SK-N-SH treated with all-trans-retinoic acid at 6 μM for 48 hours (cell line): Measurements from ENCODE around the gene RGS4.
A peak's percentile ranks its signal among the peaks of the same experiment; 100 is the strongest.

Experiments used
- ATAC-seq: fragments of 200-7000 bp; cut with Tn5 transposase; 3 replicates; pipeline ENCODE4 v1.9.1; 2020; ENCODE audit warnings: mild to moderate bottlenecking, moderate library complexity
- BACH2 ChIP-seq: fragments of 250-450 bp; sonication (Bioruptor Pico); IDR thresholded peaks from 2 replicates; pipeline ENCODE4 v1.9.0; 2021; ENCODE audit warnings: mild to moderate bottlenecking, borderline replicate concordance
- CREB5 ChIP-seq: fragments of 250-450 bp; sonication (Bioruptor Pico); IDR thresholded peaks from 2 replicates; pipeline ENCODE4 v1.5.1; 2020; ENCODE audit warnings: low read depth, mild to moderate bottlenecking, moderate library complexity
- CSDC2 ChIP-seq: fragments of 250-450 bp; sonication (Bioruptor Pico); IDR thresholded peaks from 2 replicates; pipeline ENCODE4 v1.5.0; 2020; ENCODE audit warnings: mild to moderate bottlenecking, moderate library complexity
- CSRNP3 ChIP-seq: fragments of 250-450 bp; sonication (Bioruptor Pico); IDR thresholded peaks from 2 replicates; pipeline ENCODE4 v1.5.1; 2021; ENCODE audit warnings: mild to moderate bottlenecking, moderate library complexity
- ESRRG ChIP-seq: fragments of 250-450 bp; sonication (Bioruptor Pico); IDR thresholded peaks from 2 replicates; pipeline ENCODE4 v1.6.1; 2021; ENCODE audit warnings: mild to moderate bottlenecking
- GLIS3 ChIP-seq: fragments of 250-450 bp; sonication (Bioruptor Pico); IDR thresholded peaks from 2 replicates; pipeline ENCODE4 v1.5.0; 2020; ENCODE audit warnings: mild to moderate bottlenecking, moderate library complexity
- ISL1 ChIP-seq: fragments of 250-450 bp; sonication (Bioruptor Pico); IDR thresholded peaks from 2 replicates; pipeline ENCODE4 v2.1.2; 2022; ENCODE audit warnings: mild to moderate bottlenecking, moderate library complexity
- OSR1 ChIP-seq: fragments of 250-450 bp; sonication (Bioruptor Pico); IDR thresholded peaks from 2 replicates; pipeline ENCODE4 v1.8.0; 2022; ENCODE audit warnings: moderate library complexity, mild to moderate bottlenecking, inconsistent platforms
- POU6F1 ChIP-seq: fragments of 250-450 bp; sonication (Bioruptor Pico); IDR thresholded peaks from 2 replicates; pipeline ENCODE4 v1.8.0; 2021; ENCODE audit warnings: low read depth, mild to moderate bottlenecking, moderate library complexity, borderline replicate concordance
- PPARA ChIP-seq: fragments of 250-450 bp; sonication (Bioruptor Pico); IDR thresholded peaks from 2 replicates; pipeline ENCODE4 v1.5.0; 2020; ENCODE audit warnings: mild to moderate bottlenecking, borderline replicate concordance
- SNAI2 ChIP-seq: fragments of 250-450 bp; sonication (Bioruptor Pico); IDR thresholded peaks from 2 replicates; pipeline ENCODE4 v1.5.0; 2020; ENCODE audit warnings: mild to moderate bottlenecking, moderate library complexity
- ZC3H10 ChIP-seq: fragments of 250-450 bp; sonication (Bioruptor Pico); IDR thresholded peaks from 2 replicates; pipeline ENCODE4 v1.5.1; 2021; ENCODE audit warnings: mild to moderate bottlenecking, moderate library complexity
- ZFP3 ChIP-seq: fragments of 250-450 bp; sonication (Bioruptor Pico); IDR thresholded peaks from 2 replicates; pipeline ENCODE4 v1.5.0; 2020; ENCODE audit warnings: mild to moderate bottlenecking, moderate library complexity
- ZFP30 ChIP-seq: fragments of 450-650 bp; formaldehyde crosslinking; IDR thresholded peaks from 2 replicates; pipeline ENCODE4 v1.5.0; 2022; ENCODE audit warnings: mild to moderate bottlenecking, moderate library complexity
- ZNF565 ChIP-seq: fragments of 450-650 bp; formaldehyde crosslinking; conservative IDR thresholded peaks from 2 replicates; pipeline ENCODE4 v1.5.0; 2020; ENCODE audit warnings: low read depth, mild to moderate bottlenecking, moderate library complexity
- ZNF70 ChIP-seq: fragments of 450-650 bp; formaldehyde crosslinking; IDR thresholded peaks from 2 replicates; pipeline ENCODE4 v1.5.0; 2020; ENCODE audit warnings: mild to moderate bottlenecking, moderate library complexity
- ZNF8 ChIP-seq: fragments of 450-650 bp; formaldehyde crosslinking; IDR thresholded peaks from 2 replicates; pipeline ENCODE4 v1.5.0; 2020; ENCODE audit warnings: mild to moderate bottlenecking, moderate library complexity

RGS4 gene

GRCh38 chr1:163054181-163054591 is 15.0 kb upstream of the RGS4 start:
- ATAC-seq, result no peak
- TF ChIP-seq POU6F1 (CRISPR knock-in tag) (no peak), CREB5 (CRISPR knock-in tag) (no peak), ZNF8 (CRISPR knock-in tag) (no peak), BACH2 (CRISPR knock-in tag) (no peak), ZNF565 (no peak), CSRNP3 (CRISPR knock-in tag) (no peak), ISL1 (CRISPR knock-in tag) (no peak), ZFP3 (no peak), GLIS3 (no peak), SNAI2 (CRISPR knock-in tag) (no peak), ESRRG (CRISPR knock-in tag) (no peak)

GRCh38 chr1:163055005-163055404 is 14.2 kb upstream of the RGS4 start:
- no peak for ATAC-seq
- TF ChIP-seq CSDC2 (CRISPR knock-in tag), result no peak
- no peak for TF ChIP-seq CSRNP3 (CRISPR knock-in tag)
- TF ChIP-seq GLIS3, result no peak
- TF ChIP-seq ZNF565, result no peak
- no peak for TF ChIP-seq OSR1 (CRISPR knock-in tag)
- no peak for TF ChIP-seq ZNF70 (CRISPR knock-in tag)
- TF ChIP-seq, all 23 proteins: peak for 0

- TF ChIP-seq ZNF565, result no peak
- no peak for TF ChIP-seq CSRNP3 (CRISPR knock-in tag)
- no peak for TF ChIP-seq CREB5 (CRISPR knock-in tag)
- TF ChIP-seq POU6F1 (CRISPR knock-in tag), result no peak
- ATAC-seq, result no peak
Observed at GRCh38 chr1:163055531-163055930, 13.6 kb upstream of the RGS4 start.

- peak; percentile 20; the same call in 2 of the 3 replicates for ATAC-seq
- TF ChIP-seq OSR1 (CRISPR knock-in tag), result no peak
- TF ChIP-seq ZC3H10, result no peak
- TF ChIP-seq ZNF565, result no peak
- no peak for TF ChIP-seq ZFP30 (CRISPR knock-in tag)
- TF ChIP-seq CSDC2 (CRISPR knock-in tag), result no peak
- TF ChIP-seq PPARA (CRISPR knock-in tag), result no peak
Observed at GRCh38 chr1:163056831-163057230, 12.3 kb upstream of the RGS4 start.
